Superior temporal gyrus (tissue), 1 donor: ENCODE data around the gene GAS7.
"Not testable (repeated sequence)": the region's sequence is repeated elsewhere in the genome, so short reads cannot be mapped to it uniquely, and the experiment has no call there.

Experiments used
- DNase-seq: peaks from one replicate; pipeline ENCODE4 v3.0.0-alpha.2; 2016; ENCODE audit errors: extremely low spot score

Gene GAS7

DNA sequence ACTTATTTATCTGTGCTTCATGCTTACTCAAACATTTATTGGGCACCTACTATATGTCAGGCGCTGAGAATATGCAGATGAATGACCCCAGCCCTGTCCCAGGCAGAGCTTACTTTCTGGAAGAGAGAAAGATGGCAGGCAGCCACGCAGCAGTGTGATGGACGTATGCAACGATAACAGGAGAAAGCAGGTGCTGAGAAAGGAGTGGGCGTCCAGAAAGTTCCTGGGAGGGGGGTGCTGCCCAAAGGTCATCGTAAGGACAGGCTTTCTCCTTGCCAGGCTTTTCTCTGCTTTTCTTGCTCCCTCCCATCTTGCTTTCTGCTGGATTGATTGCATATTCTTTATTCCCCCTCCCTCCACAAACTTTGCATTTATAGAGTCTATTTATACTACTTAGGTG, 124.5 kb downstream of the GAS7 start:
- DNase-seq, result no peak

DNA sequence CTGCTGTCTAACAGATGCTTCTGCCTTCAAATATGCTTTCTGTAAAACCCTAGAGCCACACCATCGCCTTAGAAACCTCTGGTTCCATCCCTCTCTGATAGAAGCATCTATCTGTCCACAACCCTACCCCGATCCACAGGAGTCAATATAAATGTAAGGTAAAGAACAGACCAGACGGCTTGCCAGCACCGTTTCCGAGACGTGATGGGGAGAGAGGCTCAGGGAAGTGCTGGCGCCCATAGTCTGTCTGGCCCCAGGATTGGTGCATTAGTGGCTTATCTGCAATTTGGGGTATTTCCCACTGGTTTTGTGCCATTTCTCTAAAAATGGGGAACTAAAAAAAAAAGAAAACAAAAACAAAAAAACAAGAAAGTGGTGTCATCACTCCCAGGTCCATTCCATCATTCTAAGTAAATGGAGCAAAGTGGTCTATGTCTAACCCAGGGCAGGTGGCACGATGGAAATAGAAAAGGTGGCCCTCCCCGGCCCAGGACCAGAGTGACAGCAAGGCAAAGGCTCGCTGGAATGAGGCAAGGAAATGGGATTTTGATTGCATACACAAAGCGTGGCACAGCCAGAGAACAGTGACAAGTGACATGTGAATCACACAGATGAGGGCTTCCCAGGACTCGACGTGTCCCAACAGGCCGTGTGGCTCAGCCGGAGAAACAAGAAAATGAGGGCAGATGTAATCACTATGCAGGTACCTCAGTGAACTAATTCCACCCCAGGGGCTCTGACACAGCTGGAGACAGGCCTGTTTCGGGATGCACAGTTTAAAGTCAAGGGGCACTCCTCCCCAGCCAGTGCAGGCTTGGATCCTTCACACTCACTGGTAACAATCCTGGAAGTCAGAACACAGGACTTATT, 125.6 kb downstream of the GAS7 start:
- no peak for DNase-seq

DNA sequence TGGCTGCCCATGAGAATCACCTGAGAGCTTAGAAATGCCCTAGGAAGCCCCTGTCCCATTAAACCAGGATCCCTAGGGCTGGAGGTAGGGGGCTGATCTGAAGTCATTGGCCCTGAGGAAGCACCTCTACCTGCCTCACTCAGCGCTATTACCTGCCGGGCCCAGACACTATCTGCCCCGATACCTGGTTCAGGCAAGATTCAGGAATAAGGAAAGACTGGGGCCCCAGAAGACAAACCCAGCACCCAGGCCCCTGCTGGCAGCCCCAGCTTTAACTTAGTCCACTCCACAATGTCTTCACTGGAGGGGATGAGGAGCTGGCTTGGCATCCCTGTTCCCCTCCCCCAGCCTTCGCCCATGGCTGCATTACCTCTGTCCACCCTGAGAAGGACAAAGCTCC, 126.3 kb downstream of the GAS7 start:
- DNase-seq, result no peak

DNA sequence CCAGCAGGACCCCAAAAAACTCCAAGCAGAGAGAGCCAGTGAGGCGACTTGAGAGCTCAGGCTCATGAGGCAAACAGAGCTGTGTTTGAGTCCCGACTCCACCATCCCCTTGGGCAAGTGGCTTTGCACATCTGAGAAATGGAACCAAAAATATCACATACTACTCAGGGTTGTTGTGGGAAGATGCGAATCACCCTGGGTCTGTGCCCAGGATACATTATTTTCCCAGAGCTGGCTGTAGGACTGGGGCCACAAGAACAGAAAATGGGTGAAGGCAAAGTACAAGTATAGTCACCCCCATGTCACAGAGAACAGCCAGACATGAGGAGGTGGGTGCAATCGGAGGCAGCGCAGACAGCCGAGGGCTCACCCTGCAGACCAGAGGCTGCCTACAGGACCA, 127.3 kb downstream of the GAS7 start:
- DNase-seq, result no peak

DNA sequence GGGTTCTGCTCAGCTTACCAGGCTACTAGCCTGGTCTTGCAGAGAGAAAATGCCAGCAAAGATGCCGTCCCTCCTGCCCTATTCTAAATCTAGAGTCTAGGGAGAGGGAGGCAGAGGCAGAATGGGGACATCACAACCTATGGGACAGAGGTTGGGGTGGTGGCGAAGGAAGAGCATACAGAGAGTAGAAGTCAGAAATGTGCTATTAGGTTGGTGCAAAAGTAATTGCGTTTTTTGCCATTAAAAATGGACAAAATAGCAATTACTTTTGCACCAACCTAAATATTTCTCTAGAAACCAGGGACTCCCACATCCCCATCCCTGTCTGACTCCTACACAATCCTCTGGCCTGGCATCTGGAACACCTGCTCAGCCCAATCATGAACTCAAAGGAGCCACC, 127.7 kb downstream of the GAS7 start:
- no peak for DNase-seq

DNA sequence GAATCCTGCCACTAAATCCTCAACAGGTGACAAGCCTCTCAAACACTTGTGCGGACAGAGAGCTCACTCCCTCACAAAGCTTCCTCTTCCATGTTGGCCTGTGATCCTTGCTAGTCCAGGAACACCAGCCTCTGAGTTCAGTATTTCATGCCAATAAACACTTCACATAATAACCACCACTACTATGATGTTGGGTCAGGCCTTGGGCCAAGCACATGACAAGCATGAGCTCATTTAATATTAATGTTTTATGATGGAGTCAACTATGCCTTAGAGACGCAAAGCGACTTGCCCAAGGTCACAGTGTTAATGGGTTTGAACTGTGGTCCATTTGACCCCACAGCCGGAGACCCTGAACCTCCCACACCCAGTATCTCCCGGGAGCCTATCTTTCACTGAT, 129.1 kb downstream of the GAS7 start:
- DNase-seq, result no peak

DNA sequence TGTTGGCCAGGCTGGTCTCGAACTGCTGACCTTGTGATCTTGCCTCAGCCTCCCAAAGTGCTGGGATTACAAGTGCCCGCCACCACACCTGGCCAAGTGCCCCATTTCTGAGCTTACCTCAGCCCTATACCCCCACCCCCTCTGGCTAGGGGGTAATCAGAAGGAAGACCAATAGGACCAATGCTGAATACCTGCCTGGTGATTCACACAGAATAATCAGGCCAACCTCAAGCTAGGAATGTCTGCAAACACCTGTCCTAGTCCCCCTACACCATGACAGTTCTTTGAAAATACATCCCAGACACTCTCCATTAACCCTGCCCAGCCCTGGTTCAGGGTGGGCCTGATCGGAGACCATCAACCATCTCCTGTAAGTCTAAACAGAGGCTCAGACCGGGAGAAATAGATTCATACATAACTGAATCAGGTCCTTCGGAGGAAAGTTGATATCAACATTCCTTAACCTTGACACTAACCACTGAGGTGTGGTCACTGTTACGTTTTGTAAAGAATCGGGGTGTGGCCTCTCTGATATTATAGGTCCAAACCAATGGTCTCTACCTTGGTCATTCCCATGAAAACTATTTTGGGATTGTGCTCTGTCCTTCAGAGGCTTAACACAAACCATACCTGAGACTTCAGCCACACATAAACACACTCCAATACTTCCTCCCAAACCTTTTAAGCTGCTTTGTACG, 130.8 kb downstream of the GAS7 start:
- no peak for DNase-seq

DNA sequence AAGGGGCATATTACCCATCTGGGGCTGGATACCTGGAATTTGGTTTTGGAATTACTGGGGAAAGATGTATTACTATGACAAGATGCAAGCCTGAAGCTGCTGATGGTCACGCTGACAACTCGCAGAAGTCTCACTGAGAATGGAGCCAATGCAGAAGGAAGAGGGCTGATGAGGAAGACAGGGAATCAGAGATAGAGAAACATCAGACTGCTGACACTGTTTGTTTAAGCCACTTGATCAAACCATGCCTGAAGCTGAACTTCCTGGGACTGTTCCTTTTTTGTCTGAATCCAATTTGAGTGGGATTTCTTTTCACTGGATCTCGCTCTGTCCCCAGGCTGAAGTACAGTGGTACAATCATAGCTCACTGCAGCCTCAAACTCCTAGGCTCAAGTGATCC, 133.9 kb downstream of the GAS7 start:
- DNase-seq, result no peak

DNA sequence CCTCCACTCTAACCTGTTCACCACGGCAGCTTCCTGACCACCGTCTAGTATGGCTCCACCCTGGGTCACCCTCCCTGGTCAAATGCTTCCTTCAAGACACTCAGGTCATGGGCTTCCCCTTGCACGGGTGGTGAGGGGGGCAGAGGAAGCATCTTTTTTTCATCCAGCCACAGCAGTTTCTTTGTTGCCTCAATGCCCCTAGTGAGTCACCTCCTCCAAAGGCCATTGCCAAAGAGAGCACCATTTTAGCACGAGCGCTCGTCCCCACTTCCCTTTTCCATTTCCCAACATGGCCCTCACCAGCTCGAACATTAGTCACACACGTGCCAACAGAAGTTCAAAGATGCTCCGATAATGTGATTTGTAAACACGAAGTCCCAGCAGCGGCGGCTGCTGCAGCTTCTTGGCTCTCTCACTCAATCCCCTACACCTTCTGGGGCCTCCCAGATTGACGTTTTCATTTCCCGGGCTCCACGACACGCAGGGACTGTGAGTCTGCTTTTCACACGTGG, 134.6 kb downstream of the GAS7 start:
- DNase-seq, result peak; percentile 6

DNA sequence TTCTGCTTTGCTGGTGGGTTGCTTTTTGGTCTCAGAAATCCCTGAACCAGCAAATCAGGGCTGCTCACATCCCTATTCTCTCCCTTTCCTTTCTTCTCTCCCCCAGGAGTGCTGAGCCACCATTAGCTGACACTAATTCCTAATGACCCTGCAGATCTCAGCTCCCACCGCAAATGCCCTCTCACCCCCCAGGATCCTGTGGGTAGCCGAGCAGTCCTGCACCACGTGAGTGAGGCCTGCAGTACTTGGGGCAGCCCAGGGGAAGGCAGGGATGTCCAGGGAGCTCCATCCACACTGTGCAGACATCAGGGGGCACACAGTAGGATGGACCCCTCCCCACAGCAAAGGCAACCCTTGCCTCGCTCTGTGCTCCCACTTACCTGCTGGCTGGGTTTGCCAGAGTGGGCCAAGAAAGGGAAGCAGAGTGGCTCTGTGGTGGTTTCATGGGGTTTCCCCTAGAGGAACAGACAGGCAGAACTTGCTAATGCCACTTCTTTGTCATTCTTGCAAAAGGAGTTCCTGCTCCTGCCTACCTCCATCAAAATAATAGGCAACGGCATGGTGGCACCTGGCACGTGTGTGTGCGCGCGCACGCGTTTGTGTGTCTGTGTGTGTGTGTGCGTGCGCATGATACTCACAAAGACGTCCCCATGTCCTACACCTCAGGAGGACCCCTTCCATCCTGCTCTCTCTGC, 135.6 kb downstream of the GAS7 start:
- DNase-seq, result no peak

DNA sequence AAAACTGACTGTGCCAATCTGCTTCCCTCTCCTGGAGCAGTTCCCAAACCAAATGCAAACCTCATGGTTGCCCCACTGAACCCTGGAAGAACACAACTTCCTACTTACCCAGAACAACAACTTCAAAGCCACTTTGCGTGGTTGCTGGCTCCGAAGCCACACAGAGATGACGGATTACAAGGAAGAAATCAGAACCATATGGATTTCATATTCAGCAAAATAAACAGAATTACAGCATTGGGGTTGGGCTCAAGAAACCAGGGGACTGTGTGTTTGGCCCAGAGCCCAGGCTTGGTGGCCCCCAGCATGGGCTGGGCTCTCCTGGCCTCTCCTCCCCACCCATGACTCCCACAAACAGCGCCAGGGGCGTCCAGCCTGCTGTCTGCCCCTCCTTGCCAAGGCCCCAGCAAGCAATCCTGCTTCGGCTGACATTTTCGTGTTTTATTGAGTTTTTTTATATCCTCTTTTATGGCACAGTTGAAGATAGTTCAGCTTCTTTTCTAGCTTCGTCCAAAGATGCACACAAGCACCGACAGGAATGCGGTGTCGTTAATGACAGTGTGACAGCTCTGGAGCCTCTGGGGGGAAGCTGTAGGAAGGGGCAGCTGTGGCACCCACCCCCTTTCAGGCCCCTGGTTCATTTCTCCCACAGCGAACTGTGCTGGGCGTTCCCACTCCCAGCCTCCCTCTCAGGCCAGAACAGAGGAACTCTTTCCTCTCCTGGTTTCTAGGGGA, 137.1 kb downstream of the GAS7 start:
- no peak for DNase-seq

DNA sequence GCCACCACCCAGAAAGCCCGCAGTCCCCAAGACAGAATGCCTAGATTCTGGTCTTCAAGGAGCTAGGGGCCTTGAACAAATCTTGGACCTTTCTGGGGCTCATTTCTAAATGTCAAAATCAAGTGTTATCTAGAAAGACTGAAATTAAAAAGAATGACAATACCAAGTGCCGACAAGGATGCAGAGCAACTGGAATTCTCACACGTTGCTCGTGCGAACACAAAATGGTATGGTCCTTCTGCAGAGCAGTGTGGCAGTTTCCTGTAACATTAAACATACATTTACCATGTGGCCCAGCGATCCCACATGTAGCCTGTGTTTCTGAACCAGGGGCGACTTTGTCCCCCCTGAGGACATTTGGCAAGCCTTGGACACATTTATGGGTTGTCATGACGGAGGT, 137.9 kb downstream of the GAS7 start:
- no peak for DNase-seq

DNA sequence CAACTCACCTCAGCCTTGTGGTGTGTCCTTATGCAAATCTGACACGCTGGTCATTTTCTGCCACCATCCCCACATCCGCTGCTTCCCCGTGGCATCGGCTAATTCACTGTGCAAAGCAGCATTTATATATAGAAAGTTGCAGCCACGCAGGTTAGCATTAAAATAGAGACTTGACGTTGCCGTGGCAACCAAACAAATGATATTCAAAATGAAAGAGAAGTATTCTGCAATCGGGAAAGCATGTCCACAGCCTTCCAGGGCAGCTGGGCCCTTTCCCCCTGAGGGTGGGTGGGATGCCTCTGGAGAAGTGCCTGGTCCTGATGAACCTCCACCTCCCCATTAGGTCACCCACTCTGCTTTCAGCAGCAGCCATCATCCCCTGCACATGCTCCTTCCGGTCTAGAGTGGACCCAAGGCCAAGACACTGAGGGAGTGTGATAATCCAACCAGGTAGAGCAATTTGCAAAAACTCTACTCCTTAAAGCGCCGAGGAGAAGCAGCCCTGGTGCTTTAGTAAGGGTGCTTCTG, 138.7 kb downstream of the GAS7 start:
- peak; percentile 55 for DNase-seq

DNA sequence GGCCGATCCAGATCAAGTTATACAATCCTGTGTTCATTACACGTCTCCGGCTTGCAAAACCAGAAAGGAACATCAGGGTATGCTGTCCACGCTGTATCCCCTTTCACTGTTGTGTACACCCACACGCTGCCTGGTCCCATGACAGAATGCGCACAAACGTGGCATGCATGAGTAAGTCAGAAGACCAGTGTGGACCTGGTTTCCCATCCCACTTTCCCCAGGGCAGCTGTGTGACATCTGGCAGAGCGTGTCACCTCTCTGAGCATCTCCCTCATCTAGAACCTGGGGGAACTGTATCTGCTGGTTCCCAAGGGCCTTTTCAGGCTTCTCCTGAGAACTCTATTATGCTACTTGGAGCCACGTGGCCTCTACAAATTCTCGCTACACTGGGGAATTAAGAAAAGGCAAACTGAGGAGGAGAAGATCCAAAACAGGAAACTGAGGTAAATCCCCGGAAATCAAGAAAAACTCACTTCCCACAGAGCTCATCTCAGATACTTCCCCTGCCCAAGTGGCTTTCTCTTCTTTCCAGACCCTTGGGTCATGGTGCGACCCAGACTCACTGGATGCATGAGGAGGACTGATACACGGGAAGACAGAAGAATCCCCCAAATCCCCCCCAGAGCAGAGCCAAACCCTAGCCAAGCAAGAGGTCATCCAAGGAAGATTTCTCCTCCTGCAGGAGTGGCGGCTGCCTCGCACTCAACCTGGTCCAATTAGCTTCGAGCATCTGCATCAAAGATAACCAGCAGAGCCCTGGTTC, 139.3 kb downstream of the GAS7 start:
- DNase-seq, result peak; percentile 44

DNA sequence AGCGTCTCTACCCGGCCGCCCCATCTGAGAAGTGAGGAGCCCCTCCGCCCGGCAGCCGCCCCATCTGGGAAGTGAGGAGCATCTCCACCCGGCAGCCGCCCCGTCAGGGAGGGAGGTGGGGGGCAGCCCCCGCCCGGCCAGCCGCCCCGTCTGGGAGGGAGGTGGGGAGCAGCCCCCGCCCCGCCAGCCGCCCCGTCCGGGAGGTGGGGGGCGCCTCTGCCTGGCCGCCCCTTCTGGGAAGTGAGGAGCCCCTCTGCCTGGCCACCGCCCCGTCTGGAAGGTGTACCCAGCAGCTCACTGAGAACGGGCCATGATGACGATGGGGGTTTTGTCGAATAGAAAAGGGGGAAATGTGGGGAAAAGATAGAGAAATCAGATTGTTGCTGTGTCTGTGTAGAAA, 140.9 kb downstream of the GAS7 start:
- not testable (repeated sequence) for DNase-seq

DNA sequence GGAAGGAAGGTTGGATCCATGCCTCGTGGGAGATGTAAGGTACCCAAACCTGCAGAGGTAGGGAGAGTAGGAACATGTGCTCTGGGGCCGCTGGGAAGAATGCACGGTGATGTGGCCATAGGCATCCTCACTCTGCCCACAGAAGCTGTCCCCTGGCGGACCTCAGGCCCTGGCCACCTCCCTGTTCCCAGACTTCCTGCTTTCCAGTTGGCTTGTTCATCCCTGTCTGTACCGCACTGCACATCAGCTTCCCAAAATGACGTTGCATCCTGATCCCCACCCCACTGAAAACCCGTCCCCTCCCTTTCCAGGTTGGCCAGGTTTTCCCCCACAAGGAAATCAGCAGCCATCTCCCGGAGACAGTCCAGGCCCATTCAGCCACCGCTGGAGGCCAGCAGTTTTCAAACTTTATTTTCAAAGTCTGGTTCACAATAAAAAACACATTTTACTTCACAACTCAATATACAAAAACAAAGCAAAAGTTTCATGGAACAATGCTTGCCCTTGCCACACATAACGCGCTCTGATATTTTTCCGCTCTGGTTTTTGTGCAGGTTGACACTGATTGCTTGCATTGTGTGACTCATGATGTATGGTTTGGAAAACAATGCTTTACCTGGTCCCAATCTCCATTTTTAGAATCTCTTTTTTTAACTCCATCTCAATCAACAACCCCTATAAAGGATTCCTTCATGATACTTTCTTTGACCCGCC, 143.0 kb downstream of the GAS7 start:
- no peak for DNase-seq

DNA sequence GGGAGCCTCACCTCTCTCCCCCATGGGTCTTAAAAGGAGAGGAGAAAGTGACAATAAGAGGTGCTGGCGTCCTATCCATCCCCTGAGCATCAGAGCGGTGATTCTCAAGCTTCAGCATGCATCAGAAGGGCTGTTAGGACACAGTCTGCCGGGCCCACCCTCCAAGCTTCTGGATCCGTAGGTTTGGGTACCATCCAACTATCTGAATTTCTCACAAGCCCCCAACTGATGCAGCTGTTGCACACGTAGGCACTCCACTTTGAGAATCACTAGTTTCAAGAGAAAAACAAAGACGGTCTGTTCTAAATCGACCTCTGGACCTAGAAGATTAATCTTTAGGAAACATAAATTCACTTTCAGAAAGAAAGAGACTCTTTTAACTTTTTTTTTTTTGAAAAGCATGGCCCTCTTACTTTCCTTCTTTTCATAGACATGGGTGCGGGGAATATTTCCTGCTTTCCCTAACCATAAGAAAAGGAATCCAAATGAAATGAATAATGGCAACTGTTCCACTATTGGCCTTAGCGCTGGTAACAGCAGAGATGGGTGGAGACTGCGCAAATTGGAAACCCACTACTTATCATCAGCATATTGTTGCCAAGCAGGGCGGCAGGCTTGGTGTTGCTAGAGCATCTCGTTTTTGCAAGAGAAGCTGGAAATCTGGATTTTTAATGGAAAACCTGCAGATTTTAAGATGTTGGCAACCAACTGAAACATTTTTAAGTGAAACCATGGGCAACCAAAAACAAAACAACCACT, 144.4 kb downstream of the GAS7 start:
- DNase-seq, result no peak

DNA sequence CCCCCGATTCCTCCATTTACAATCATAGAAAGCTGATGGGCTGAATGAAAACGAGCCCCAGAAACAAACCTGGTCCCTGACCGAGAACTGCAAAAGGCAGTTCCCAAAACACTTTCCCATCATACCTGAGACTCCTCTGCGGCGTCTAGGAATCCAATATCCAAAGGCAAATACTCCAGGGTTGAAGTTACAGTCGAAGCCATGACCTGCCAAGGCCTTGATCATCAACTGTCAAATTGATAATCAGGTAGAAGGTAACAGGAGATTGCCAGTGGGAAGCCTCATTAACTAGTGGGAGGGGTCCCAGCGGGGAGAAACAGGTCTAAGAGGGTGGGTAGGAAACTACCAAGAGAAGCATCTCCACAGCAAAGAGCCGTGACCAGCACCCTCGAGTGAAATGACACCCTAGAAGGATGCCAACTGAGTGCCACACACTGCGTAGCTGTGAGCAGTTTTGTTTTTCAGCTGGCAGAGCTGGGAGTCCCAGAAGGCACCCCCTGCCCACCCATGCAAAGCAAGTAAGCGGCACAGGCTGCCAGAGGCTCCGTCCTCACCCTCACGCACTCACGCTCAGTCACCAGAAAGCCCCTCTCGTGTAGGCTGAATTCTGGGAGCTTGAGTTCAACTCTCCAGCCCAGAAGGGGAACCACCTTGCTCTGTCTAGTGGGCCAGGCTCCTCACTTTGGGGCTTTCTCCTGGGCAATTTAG, 146.1 kb downstream of the GAS7 start:
- DNase-seq, result no peak

DNA sequence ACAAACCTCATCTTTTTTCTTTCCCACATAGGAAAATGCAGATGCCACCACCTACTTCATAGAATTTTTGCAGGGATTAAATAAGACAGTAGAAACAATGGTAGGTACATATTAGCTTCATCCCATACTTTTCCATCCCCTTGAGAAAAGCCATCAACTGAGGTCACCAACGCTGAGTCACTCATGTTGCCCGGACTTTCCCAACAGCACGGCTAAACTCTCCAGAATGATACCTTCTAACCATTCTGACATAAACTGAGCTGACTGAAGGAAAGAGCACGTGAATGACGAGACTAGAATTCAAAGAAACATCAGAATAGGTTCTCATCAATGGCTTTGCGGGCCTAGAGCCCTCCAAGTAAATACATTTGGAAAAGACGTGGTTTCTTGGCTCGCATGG, 147.3 kb downstream of the GAS7 start:
- no peak for DNase-seq
